Measurements from ENCODE around the gene GORASP1. TPM values are rescaled to one million over a fixed set of nuclear protein-coding genes. Genes with fewer than 3 reads are reported as not detected.

Gene GORASP1
- polyA plus RNA-seq, 1 donor (not counting 4 experiments of a cell fraction or from before 2014, with no cell fraction given) = 43.7 TPM

DNA sequence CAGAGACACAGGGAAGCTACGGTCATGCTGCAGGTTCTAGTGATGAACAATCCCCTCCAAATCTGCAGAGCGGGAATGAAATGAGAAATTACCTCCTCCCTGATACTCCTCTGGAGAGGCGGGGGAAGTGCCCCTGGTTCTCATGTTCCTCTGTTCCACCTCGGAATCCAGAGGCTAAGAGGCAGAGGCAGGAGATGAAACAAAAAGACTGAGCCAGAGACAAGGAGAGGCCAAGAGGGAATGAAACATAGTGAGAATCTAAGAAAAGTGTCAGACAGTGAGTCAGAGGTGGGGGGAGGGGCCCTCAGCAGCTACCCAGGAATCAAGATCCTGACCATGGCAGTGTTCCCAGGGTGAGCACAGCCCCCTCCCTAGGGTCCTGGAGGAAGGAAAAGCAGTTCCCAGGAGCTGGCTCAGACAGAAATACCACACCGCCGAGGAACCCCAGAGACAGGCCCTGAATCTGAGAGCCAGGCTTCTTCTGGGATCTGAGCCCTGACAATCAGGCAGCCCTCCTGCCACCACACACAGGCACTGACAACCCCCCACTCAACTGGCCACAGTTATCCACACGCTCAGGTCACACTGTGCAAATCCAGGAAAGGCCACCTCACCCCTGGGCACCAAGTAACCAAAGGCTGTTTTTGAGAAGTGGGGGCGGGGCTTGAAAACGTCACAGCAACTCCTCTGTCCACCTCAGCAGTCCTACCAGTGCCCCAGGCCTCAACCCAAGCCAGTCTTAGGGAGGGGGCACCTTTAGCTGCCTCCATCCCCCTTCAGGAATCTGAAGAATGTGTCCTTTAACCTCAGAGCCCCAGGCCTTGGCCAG, 43.6 kb upstream of the GORASP1 start:
- Histone ChIP-seq H3K9me1 (ENCODE audit: control insufficient read depth, extremely low read depth, insufficient read depth, low read length) (peaks cover 6% of the 10 kb centered on the region), H3K36me3 (ENCODE audit: control insufficient read depth in 2 of 2, extremely low read depth in 1 of 2, insufficient read depth in 2 of 2, low read length in 2 of 2) (no peaks in the 10 kb centered on the region), H3K4me2 (ENCODE audit: control insufficient read depth, extremely low read depth, insufficient read depth, low read depth, low read length) (peak overlapping the region; percentile 96), H3K4me3 (ENCODE audit: control insufficient read depth in 2 of 3, extremely low read depth in 1 of 3, insufficient read depth in 2 of 3, low read depth in 1 of 3, low read length in 3 of 3) (peak overlapping the region; percentile 61 to 78 (median 70)), H3K9ac (ENCODE audit: control insufficient read depth, extremely low read depth, insufficient read depth, low read length) (peak overlapping the region; percentile 90), H3K4me1 (ENCODE audit: control insufficient read depth, extremely low read depth, insufficient read depth, low read length) (peaks cover 65% of the 10 kb centered on the region), H3K9me3 (ENCODE audit: control insufficient read depth, low read depth, low read length) (no peaks in the 10 kb centered on the region), H2AFZ (ENCODE audit: control insufficient read depth, low read length) (no peak overlapping the region), H3K27me3 (ENCODE audit: control insufficient read depth, extremely low read depth, insufficient read depth, low read length) (no peaks in the 10 kb centered on the region), H3K27ac (ENCODE audit: control insufficient read depth, insufficient read depth, low read length) (peak overlapping the region; percentile 98), H3K79me2 (ENCODE audit: control insufficient read depth, insufficient read depth, low read length) (peaks cover 36% of the 10 kb centered on the region), H4K20me1 (ENCODE audit: control insufficient read depth, extremely low read depth, insufficient read depth, low read length) (peaks cover 6% of the 10 kb centered on the region)
- no peak for TF ChIP-seq EZH2 (IDR thresholded peaks at IDR 0.05; ENCODE audit: low read length)
- TF ChIP-seq, protein P1, sequence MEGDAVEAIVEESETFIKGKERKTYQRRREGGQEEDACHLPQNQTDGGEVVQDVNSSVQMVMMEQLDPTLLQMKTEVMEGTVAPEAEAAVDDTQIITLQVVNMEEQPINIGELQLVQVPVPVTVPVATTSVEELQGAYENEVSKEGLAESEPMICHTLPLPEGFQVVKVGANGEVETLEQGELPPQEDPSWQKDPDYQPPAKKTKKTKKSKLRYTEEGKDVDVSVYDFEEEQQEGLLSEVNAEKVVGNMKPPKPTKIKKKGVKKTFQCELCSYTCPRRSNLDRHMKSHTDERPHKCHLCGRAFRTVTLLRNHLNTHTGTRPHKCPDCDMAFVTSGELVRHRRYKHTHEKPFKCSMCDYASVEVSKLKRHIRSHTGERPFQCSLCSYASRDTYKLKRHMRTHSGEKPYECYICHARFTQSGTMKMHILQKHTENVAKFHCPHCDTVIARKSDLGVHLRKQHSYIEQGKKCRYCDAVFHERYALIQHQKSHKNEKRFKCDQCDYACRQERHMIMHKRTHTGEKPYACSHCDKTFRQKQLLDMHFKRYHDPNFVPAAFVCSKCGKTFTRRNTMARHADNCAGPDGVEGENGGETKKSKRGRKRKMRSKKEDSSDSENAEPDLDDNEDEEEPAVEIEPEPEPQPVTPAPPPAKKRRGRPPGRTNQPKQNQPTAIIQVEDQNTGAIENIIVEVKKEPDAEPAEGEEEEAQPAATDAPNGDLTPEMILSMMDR (optimal IDR thresholded peaks at IDR 0.05 in 1 of 3, IDR thresholded peaks at IDR 0.05 in 1 of 3, conservative IDR thresholded peaks at IDR 0.05 in 1 of 3; ENCODE audit: extremely low read depth in 1 of 3, insufficient read depth in 2 of 3, low read length in 3 of 3) = no peak
- peak; percentile 44 for FAIRE-seq
- dilution Hi-C loops (cut with MboI; ENCODE audit: extremely low pct_ligation_motif_present, low sequenced_read_pairs) = no loop called here
- DNase-seq (ENCODE audit: low read depth, low spot score) = no peak

DNA sequence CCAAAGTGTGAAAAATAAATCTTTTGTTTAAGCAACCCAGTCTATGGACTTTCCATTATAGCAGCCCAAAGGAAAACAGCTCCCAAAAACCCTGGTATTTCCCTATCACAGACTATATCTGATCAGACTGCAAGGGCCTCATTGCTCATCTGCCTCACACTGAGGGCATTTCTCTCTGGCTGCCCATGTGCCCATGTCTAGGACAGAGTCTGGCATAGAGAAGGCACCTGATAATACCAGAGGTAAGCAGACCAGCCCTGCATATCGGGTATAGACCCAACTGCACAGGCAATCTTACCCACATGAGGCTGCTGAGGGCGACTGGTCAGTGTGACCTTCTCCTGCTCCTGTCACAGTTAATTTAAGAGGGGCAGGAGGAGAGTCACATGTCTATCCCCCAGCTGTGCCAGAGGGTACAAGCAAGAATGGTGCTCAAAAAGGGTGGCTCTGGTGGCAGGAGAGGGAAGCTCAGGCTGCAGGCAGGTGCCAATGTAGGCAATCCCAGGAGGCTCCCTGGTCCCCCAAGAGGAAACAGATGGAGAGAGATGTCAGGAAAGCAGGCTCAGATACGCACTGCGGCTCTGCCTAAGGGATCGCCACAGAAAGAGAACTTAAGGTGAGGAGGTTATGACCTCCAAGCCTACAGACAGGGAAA, 42.8 kb upstream of the GORASP1 start:
- Histone ChIP-seq H3K27me3 (ENCODE audit: control insufficient read depth, extremely low read depth, insufficient read depth, low read length) (no peaks in the 10 kb centered on the region), H3K9me3 (ENCODE audit: control insufficient read depth, low read depth, low read length) (no peaks in the 10 kb centered on the region), H3K27ac (ENCODE audit: control insufficient read depth, insufficient read depth, low read length) (peak overlapping the region; percentile 98), H3K9me1 (ENCODE audit: control insufficient read depth, extremely low read depth, insufficient read depth, low read length) (peaks cover 6% of the 10 kb centered on the region), H3K4me2 (ENCODE audit: control insufficient read depth, extremely low read depth, insufficient read depth, low read depth, low read length) (peak overlapping the region; percentile 96), H2AFZ (ENCODE audit: control insufficient read depth, low read length) (no peak overlapping the region), H3K4me3 (ENCODE audit: control insufficient read depth in 2 of 3, extremely low read depth in 1 of 3, insufficient read depth in 2 of 3, low read depth in 1 of 3, low read length in 3 of 3) (peak overlapping the region in 2 of 3 experiments; percentile 62 to 70), H4K20me1 (ENCODE audit: control insufficient read depth, extremely low read depth, insufficient read depth, low read length) (peaks cover 6% of the 10 kb centered on the region), H3K79me2 (ENCODE audit: control insufficient read depth, insufficient read depth, low read length) (peaks cover 36% of the 10 kb centered on the region), H3K36me3 (ENCODE audit: control insufficient read depth in 2 of 2, extremely low read depth in 1 of 2, insufficient read depth in 2 of 2, low read length in 2 of 2) (no peaks in the 10 kb centered on the region), H3K9ac (ENCODE audit: control insufficient read depth, extremely low read depth, insufficient read depth, low read length) (peak overlapping the region; percentile 90), H3K4me1 (ENCODE audit: control insufficient read depth, extremely low read depth, insufficient read depth, low read length) (peaks cover 68% of the 10 kb centered on the region)
- TF ChIP-seq, protein P1 (optimal IDR thresholded peaks at IDR 0.05 in 1 of 3, IDR thresholded peaks at IDR 0.05 in 1 of 3, conservative IDR thresholded peaks at IDR 0.05 in 1 of 3; ENCODE audit: extremely low read depth in 1 of 3, insufficient read depth in 2 of 3, low read length in 3 of 3) = peak in 2 of 3 experiments; percentile 7 to 15
- no peak for TF ChIP-seq EZH2 (IDR thresholded peaks at IDR 0.05; ENCODE audit: low read length)
- dilution Hi-C loops (cut with MboI; ENCODE audit: extremely low pct_ligation_motif_present, low sequenced_read_pairs) = no loop called here
- FAIRE-seq = no peak
- DNase-seq (ENCODE audit: low read depth, low spot score) = no peak

Measured in keratinocyte (primary cell).